DOHH2 (cell line): ENCODE data around the gene NAV2.

Source experiments
- H3F3A ChIP-seq: fragments of 200-600 bp; sonication (generic), shearing (Covaris generic); 2 replicates; pipeline ENCODE4 v1.6.0; 2016; ENCODE audit warnings: antibody characterized with exemption, mild to moderate bottlenecking; ENCODE audit not compliant: control insufficient read depth, insufficient read depth
- H3K27ac ChIP-seq: fragments of 200-600 bp; sonication (generic); 2 replicates; pipeline ENCODE4 v1.5.1; 2014; ENCODE audit warnings: low read depth, mild to moderate bottlenecking, low read length, moderate library complexity
- H3K27me3 ChIP-seq: fragments of 200-600 bp; sonication (generic); 2 replicates; pipeline ENCODE4 v1.6.1; 2014; ENCODE audit warnings: mild to moderate bottlenecking, low read length, mixed read lengths; ENCODE audit not compliant: control insufficient read depth
- H3K36me3 ChIP-seq: fragments of 200-600 bp; sonication (generic); 2 replicates; pipeline ENCODE4 v1.6.1; 2014; ENCODE audit warnings: mild to moderate bottlenecking, low read length, moderate library complexity, mixed read lengths; ENCODE audit not compliant: control insufficient read depth
- H3K4me1 ChIP-seq: fragments of 200-600 bp; sonication (generic); 2 replicates; pipeline ENCODE4 v1.6.1; 2014; ENCODE audit warnings: mild to moderate bottlenecking, low read length, mixed read lengths; ENCODE audit not compliant: control insufficient read depth
- H3K4me2 ChIP-seq: fragments of 200-600 bp; sonication (generic); 2 replicates; pipeline ENCODE4 v1.6.0; 2014; ENCODE audit warnings: mild to moderate bottlenecking, low read length, moderate library complexity
- H3K4me3 ChIP-seq: fragments of 200-600 bp; sonication (generic); 2 replicates; pipeline ENCODE4 v1.5.1; 2014; ENCODE audit warnings: mild to moderate bottlenecking, low read length, mixed read lengths
- H3K79me2 ChIP-seq: fragments of 200-600 bp; sonication (generic); 2 replicates; pipeline ENCODE4 v1.6.1; 2014; ENCODE audit warnings: mild to moderate bottlenecking, low read length, mixed read lengths; ENCODE audit not compliant: control insufficient read depth
- H3K9me2 ChIP-seq: fragments of 200-600 bp; sonication (generic); replicated peaks from 2 replicates; pipeline ENCODE4 v1.6.1; 2014; ENCODE audit warnings: mild to moderate bottlenecking, low read length, mixed read lengths; ENCODE audit not compliant: control insufficient read depth
- H3K9me3 ChIP-seq: fragments of 200-600 bp; sonication (generic); 2 replicates; pipeline ENCODE4 v1.6.1; 2014; ENCODE audit warnings: antibody characterized with exemption, low read length, mixed read lengths; ENCODE audit not compliant: control insufficient read depth, insufficient read depth
- H4K20me1 ChIP-seq: fragments of 200-600 bp; sonication (generic); 2 replicates; pipeline ENCODE4 v1.6.0; 2014; ENCODE audit warnings: low read depth, mild to moderate bottlenecking, antibody characterized with exemption, low read length, moderate library complexity; ENCODE audit not compliant: control insufficient read depth, insufficient read depth
- CTCF ChIP-seq: fragments of 200-600 bp; sonication (generic); IDR thresholded peaks from one replicate; pipeline ENCODE4 v1.5.1; 2014; ENCODE audit warnings: antibody characterized with exemption, mild to moderate bottlenecking, low read depth, low read length; ENCODE audit not compliant: poor library complexity, severe bottlenecking
- EZH2phosphoT487 ChIP-seq: fragments of 200-600 bp; sonication (generic); IDR thresholded peaks from 2 replicates; pipeline ENCODE4 v1.6.1; 2017; ENCODE audit warnings: borderline replicate concordance, mild to moderate bottlenecking, antibody characterized with exemption, low read length, moderate library complexity, mixed read lengths

Gene NAV2

GRCh38 chr11:19977941-19978340 lies 265.3 kb downstream of the NAV2 start:
- no peak for TF ChIP-seq CTCF
- TF ChIP-seq EZH2phosphoT487 = no peak
- Histone ChIP-seq H3K4me3 (no peak overlapping the region), H4K20me1 (no peaks in the 10 kb centered on the region), H3K4me1 (no peaks in the 10 kb centered on the region), H3F3A (no peaks in the 10 kb centered on the region), H3K4me2 (no peak overlapping the region), H3K79me2 (no peaks in the 10 kb centered on the region), H3K36me3 (no peaks in the 10 kb centered on the region), H3K27me3 (0 out of 2 replicates have a peak, but pooled peaks cover 2% of the 10 kb centered on the region), H3K27ac (no peak overlapping the region), H3K9me2 (no peaks in the 10 kb centered on the region), H3K9me3 (no peaks in the 10 kb centered on the region)

- Histone ChIP-seq H4K20me1 (no peaks in the 10 kb centered on the region), H3K9me3 (no peaks in the 10 kb centered on the region), H3K4me3 (no peak overlapping the region), H3K4me1 (no peaks in the 10 kb centered on the region), H3K36me3 (no peaks in the 10 kb centered on the region), H3F3A (no peaks in the 10 kb centered on the region), H3K79me2 (no peaks in the 10 kb centered on the region), H3K27me3 (0 out of 2 replicates have a peak, but pooled peaks cover 2% of the 10 kb centered on the region), H3K27ac (no peak overlapping the region), H3K9me2 (no peaks in the 10 kb centered on the region), H3K4me2 (no peak overlapping the region)
- TF ChIP-seq CTCF (no peak), EZH2phosphoT487 (no peak)
Observed at GRCh38 chr11:19978668-19979518, 266.3 kb downstream of the NAV2 start.

GRCh38 chr11:19979519-19979845 lies 266.8 kb downstream of the NAV2 start:
- Histone ChIP-seq H3K4me3 (no peak overlapping the region), H3K9me3 (no peaks in the 10 kb centered on the region), H4K20me1 (no peaks in the 10 kb centered on the region), H3K27me3 (0 out of 2 replicates have a peak, but pooled peaks cover 2% of the 10 kb centered on the region), H3K9me2 (no peaks in the 10 kb centered on the region), H3K36me3 (no peaks in the 10 kb centered on the region), H3K27ac (no peak overlapping the region), H3K4me2 (no peak overlapping the region), H3K4me1 (no peaks in the 10 kb centered on the region), H3F3A (no peaks in the 10 kb centered on the region), H3K79me2 (no peaks in the 10 kb centered on the region)
- no peak for TF ChIP-seq CTCF
- TF ChIP-seq EZH2phosphoT487 = no peak
